Trophoblast cell (in vitro differentiated cells and primary cell): ENCODE results near the gene SLC22A23.

Experiments used
- DNase-seq, 2 donors: peaks; one replicate each; pipeline ENCODE4 v3.0.0-alpha.2; 2016
- H2AFZ ChIP-seq: 2 replicates; pipeline ENCODE4 v1.6.1; 2013; ENCODE audit warnings: low read length, moderate library complexity, mild to moderate bottlenecking; ENCODE audit not compliant: insufficient read depth, poor library complexity
- H2AK5ac ChIP-seq: 2 replicates; pipeline ENCODE4 v1.6.1; 2013; ENCODE audit warnings: mild to moderate bottlenecking, low read length
- H2BK120ac ChIP-seq: 2 replicates; pipeline ENCODE4 v1.6.1; 2013; ENCODE audit warnings: low read length, mild to moderate bottlenecking, moderate library complexity; ENCODE audit not compliant: insufficient read depth, poor library complexity
- H2BK12ac ChIP-seq: 2 replicates; pipeline ENCODE4 v1.6.1; 2013; ENCODE audit warnings: mild to moderate bottlenecking, low read length, moderate library complexity
- H2BK5ac ChIP-seq: 2 replicates; pipeline ENCODE4 v1.6.1; 2013; ENCODE audit warnings: low read length, low read depth, moderate library complexity, mild to moderate bottlenecking; ENCODE audit not compliant: poor library complexity
- H3K14ac ChIP-seq: 2 replicates; pipeline ENCODE4 v1.6.1; 2013; ENCODE audit warnings: mild to moderate bottlenecking, low read length
- H3K18ac ChIP-seq: 2 replicates; pipeline ENCODE4 v1.6.1; 2013; ENCODE audit warnings: mild to moderate bottlenecking, low read length
- H3K23ac ChIP-seq: 2 replicates; pipeline ENCODE4 v1.6.1; 2013; ENCODE audit warnings: low read length
- H3K27ac ChIP-seq: 2 replicates; pipeline ENCODE4 v1.5.1; 2013; ENCODE audit warnings: low read depth, mild to moderate bottlenecking, inconsistent platforms, low read length, moderate library complexity
- H3K27me3 ChIP-seq: 2 replicates; pipeline ENCODE4 v1.6.1; 2013; ENCODE audit warnings: inconsistent platforms, mild to moderate bottlenecking, low read length, moderate library complexity; ENCODE audit not compliant: insufficient read depth
- H3K36me3 ChIP-seq, 2 experiments: 1 replicate in 1 of 2; 2 replicates in 1 of 2; pipeline ENCODE4 v1.6.1; 2013; ENCODE audit warnings: low read length in 2 of 2, mild to moderate bottlenecking in 2 of 2, moderate library complexity in 1 of 2; ENCODE audit not compliant: insufficient read depth in 2 of 2, control insufficient read depth in 1 of 2
- H3K4ac ChIP-seq: 2 replicates; pipeline ENCODE4 v1.6.1; 2013; ENCODE audit warnings: low read depth, mild to moderate bottlenecking, low read length, moderate library complexity
- H3K4me1 ChIP-seq, 2 experiments: 1 replicate in 1 of 2; 2 replicates in 1 of 2; pipeline ENCODE4 v1.6.1; 2013; ENCODE audit warnings: low read length in 2 of 2, mild to moderate bottlenecking in 2 of 2, moderate library complexity in 1 of 2; ENCODE audit not compliant: insufficient read depth in 2 of 2, control insufficient read depth in 1 of 2
- H3K4me2 ChIP-seq: 2 replicates; pipeline ENCODE4 v1.6.1; 2013; ENCODE audit warnings: inconsistent platforms, mild to moderate bottlenecking, low read length, moderate library complexity
- H3K4me3 ChIP-seq: 2 replicates; pipeline ENCODE4 v1.5.1; 2013; ENCODE audit warnings: mild to moderate bottlenecking, low read depth, low read length, inconsistent platforms
- H3K79me1 ChIP-seq: one replicate; pipeline ENCODE4 v1.6.1; 2013; ENCODE audit warnings: low read length
- H3K79me2 ChIP-seq: 2 replicates; pipeline ENCODE4 v1.6.1; 2013; ENCODE audit warnings: low read length, mild to moderate bottlenecking; ENCODE audit not compliant: control insufficient read depth, insufficient read depth, poor library complexity
- H3K9ac ChIP-seq: 2 replicates; pipeline ENCODE4 v1.6.1; 2013; ENCODE audit warnings: mild to moderate bottlenecking, low read length
- H3K9me3 ChIP-seq: 2 replicates; pipeline ENCODE4 v1.6.1; 2013; ENCODE audit warnings: low read depth, mild to moderate bottlenecking, control low read depth, inconsistent platforms, low read length; ENCODE audit not compliant: insufficient read depth
- H4K12ac ChIP-seq: 2 replicates; pipeline ENCODE4 v1.6.1; 2013; ENCODE audit warnings: low read depth, mild to moderate bottlenecking, low read length, moderate library complexity
- H4K8ac ChIP-seq: 2 replicates; pipeline ENCODE4 v1.6.1; 2013; ENCODE audit warnings: low read depth, mild to moderate bottlenecking, low read length, moderate library complexity
- H4K91ac ChIP-seq: one replicate; pipeline ENCODE4 v1.6.1; 2013; ENCODE audit warnings: low read depth, mild to moderate bottlenecking, low read length, moderate library complexity
- WGBS: extraction: QIAGEN DNeasy Blood & Tissue Kit; methylation state at CpG from one replicate; pipeline ENCODE4 v1.1.7; 2013; ENCODE audit warnings: missing lambda C conversion rate; ENCODE audit not compliant: insufficient read length, insufficient coverage; ENCODE audit errors: extremely low coverage; 5-methylcytosine and 5-hydroxymethylcytosine counted together

Gene SLC22A23

DNA sequence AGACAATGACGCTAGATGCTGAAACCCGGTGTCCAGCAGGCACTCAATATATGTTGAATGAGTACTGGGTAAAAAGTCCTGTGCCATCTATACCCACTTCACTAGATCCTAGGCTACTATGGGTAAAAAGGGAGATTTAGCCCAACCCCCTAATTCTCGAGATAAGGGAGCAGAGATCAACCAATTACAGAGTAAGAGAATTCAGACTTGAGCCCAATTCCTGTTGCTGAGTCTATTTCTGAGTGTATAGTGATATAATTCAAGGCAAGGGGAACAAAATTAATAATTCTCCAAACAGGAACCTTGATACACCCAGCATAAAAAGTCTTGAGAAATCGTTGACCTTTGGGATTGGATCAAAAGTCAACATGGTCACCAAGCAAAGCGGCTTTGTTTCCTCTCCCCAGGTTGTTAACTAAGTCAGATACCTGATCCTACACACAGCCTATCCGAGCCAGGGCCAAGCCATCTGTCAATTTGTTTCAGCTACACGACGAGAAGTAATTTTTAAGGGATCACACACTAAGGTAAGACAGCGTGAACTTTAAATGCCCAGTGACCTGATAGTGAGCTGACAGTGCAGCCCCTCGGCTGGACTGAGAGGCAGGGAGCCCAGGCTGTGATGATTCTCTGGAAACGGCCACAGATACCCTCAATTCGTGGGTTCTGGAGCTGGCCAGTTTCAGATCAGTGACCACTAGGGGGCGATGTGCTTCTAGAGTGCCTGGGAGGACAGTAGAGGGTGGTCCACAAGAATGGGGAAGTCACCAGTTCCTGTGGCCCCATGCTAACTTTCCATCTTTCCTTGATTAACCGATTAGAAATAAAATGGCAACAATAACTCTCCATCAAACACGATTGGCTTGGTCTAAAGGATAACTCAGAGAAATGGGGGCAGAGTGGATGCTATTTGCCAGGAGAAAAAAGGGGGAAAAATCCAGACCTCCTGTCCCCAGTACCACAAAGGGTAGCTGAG is 46.2 kb downstream of the SLC22A23 start:
- no peak overlapping the region for H2AFZ ChIP-seq
- H4K91ac ChIP-seq: peak overlapping the region; percentile 12
- WGBS: no CpG with 5 or more reads among the region's 15 CpGs
- peak; percentile 52 to 80 for DNase-seq
- peak overlapping the region; percentile 9 for H3K14ac ChIP-seq
- peak overlapping the region; percentile 46 for H3K4me2 ChIP-seq
- H2BK12ac ChIP-seq: peak overlapping the region; percentile 16
- peak overlapping the region; percentile 85 for H3K27ac ChIP-seq
- no peak overlapping the region for H4K8ac ChIP-seq
- H3K4me3 ChIP-seq: no peak overlapping the region
- peak overlapping the region; percentile 38 for H2AK5ac ChIP-seq
- peaks cover 17 to 29% of the 10 kb centered on the region in 2 experiments for H3K4me1 ChIP-seq
- no peaks in the 10 kb centered on the region for H3K27me3 ChIP-seq
- H3K23ac ChIP-seq: no peak overlapping the region
- H4K12ac ChIP-seq: no peak overlapping the region
- H3K9ac ChIP-seq: no peak overlapping the region
- peaks cover 10% of the 10 kb centered on the region for H3K79me1 ChIP-seq
- H2BK120ac ChIP-seq: peak overlapping the region; percentile 55
- peaks cover 4% of the 10 kb centered on the region for H3K9me3 ChIP-seq
- no peaks in the 10 kb centered on the region for H3K79me2 ChIP-seq
- H3K36me3 ChIP-seq: peaks cover 4 to 12% of the 10 kb centered on the region in 2 experiments
- H2BK5ac ChIP-seq: peak overlapping the region; percentile 29
- H3K18ac ChIP-seq: peak overlapping the region; percentile 13
- no peak overlapping the region for H3K4ac ChIP-seq

DNA sequence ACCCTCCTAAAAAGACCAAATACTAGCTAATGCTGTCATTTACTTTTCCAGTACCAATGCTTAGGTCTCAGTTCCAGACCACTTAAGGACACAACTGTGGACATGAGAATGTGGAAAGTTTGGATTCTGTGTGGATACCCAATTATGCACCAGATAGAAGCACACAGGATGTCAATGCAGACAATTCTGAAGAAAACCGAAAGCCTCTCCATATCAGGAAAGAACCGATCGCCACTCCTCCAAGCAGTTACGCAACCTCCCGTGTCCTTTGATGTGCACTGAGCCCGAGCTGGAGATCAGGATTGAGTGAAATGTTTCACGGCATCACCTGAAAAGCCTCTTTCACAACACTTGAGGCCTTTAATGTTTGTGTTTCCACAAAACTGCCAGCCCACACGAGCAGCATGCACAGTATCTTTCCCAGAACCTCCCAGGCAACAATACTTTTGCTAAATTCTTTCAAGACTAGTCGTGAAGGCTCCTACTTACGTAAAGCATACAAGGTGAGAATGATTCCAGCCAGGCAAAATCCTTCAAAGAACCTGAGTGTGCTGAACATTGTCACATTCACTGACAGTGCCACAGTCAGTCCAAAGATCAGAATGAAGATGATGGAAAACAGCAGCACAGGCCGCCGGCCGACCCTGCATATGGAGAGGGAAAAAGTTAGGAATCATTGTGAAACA is 47.0 kb downstream of the SLC22A23 start:
- H3K14ac ChIP-seq: no peak overlapping the region
- peak; percentile 92 to 97 for DNase-seq
- H4K91ac ChIP-seq: no peak overlapping the region
- peaks cover 16 to 26% of the 10 kb centered on the region in 2 experiments for H3K4me1 ChIP-seq
- WGBS: no CpG with 5 or more reads among the region's 13 CpGs
- no peak overlapping the region for H2BK120ac ChIP-seq
- H3K36me3 ChIP-seq: peaks cover 4 to 10% of the 10 kb centered on the region in 2 experiments
- H3K9ac ChIP-seq: no peak overlapping the region
- H3K4me3 ChIP-seq: no peak overlapping the region
- no peak overlapping the region for H2AK5ac ChIP-seq
- H3K27ac ChIP-seq: peak overlapping the region; percentile 85
- H2AFZ ChIP-seq: no peak overlapping the region
- H3K27me3 ChIP-seq: no peaks in the 10 kb centered on the region
- H3K18ac ChIP-seq: no peak overlapping the region
- peak overlapping the region; percentile 46 for H3K4me2 ChIP-seq
- no peak overlapping the region for H2BK12ac ChIP-seq
- no peak overlapping the region for H3K4ac ChIP-seq
- H4K8ac ChIP-seq: no peak overlapping the region
- H3K23ac ChIP-seq: no peak overlapping the region
- no peaks in the 10 kb centered on the region for H3K79me2 ChIP-seq
- H3K79me1 ChIP-seq: peaks cover 10% of the 10 kb centered on the region
- peak overlapping the region; percentile 29 for H2BK5ac ChIP-seq
- H4K12ac ChIP-seq: no peak overlapping the region
- peaks cover 4% of the 10 kb centered on the region for H3K9me3 ChIP-seq

DNA sequence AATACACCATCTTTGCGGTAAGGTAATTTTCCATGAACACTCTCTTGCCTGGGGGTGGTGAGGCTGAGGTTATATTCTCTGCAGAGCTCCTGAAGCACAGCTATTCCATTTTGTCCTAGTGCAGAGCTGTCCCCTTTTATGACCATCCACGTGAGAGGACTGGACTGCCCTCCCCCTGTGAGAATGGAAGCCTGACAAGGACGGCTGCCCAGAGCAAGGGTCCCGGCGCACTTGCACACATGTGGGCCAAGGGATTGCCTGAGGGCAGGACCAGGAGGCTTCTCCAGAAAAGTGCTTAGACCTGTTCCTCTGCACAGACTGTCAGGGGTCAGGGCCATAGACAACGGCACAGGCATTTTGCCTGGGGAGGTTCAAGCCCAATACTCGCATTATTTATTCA is 48.2 kb downstream of the SLC22A23 start:
- DNase-seq: peak; percentile 75 to 92
- Histone ChIP-seq H3K4me1 (peaks cover 17 to 29% of the 10 kb centered on the region in 2 experiments), H3K4me2 (peak overlapping the region; percentile 5), H3K79me1 (peaks cover 14% of the 10 kb centered on the region), H4K91ac (peak overlapping the region; percentile 63), H3K4ac (no peak overlapping the region), H3K9me3 (peaks cover 4% of the 10 kb centered on the region), H2BK12ac (no peak overlapping the region), H3K4me3 (no peak overlapping the region), H3K27me3 (no peaks in the 10 kb centered on the region), H2AK5ac (no peak overlapping the region), H2BK120ac (no peak overlapping the region), H4K12ac (no peak overlapping the region), H3K14ac (no peak overlapping the region), H3K9ac (no peak overlapping the region), H3K79me2 (no peaks in the 10 kb centered on the region), H3K23ac (no peak overlapping the region), H2BK5ac (no peak overlapping the region), H3K36me3 (peaks cover 4 to 10% of the 10 kb centered on the region in 2 experiments), H2AFZ (no peak overlapping the region), H3K18ac (no peak overlapping the region), H4K8ac (no peak overlapping the region), H3K27ac (peak overlapping the region; percentile 29)
- WGBS: no CpG with 5 or more reads among the region's 7 CpGs

DNA sequence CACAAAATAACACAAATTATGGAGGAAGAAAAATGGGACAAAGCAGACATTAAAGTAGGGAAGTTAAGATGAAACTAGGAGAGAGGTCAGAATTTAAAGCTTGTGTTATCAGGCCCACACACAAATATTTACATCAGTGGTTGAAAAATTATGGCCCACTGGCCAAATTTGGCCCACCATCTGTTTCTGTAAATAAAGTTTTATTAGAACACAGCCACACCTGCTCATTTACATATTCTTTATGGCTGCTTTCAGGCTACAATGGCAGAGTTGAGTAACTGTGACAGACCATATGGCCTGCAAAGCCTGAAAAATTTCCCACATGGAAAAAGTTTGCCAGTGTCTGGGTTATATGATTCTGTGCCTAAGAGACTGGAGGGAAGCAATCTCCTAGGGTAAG is 49.0 kb downstream of the SLC22A23 start:
- H2BK12ac ChIP-seq: no peak overlapping the region
- H3K4me3 ChIP-seq: no peak overlapping the region
- H3K14ac ChIP-seq: no peak overlapping the region
- peaks cover 0 to 10% of the 10 kb centered on the region in 2 experiments for H3K36me3 ChIP-seq
- H4K12ac ChIP-seq: no peak overlapping the region
- H4K8ac ChIP-seq: no peak overlapping the region
- H2BK5ac ChIP-seq: no peak overlapping the region
- DNase-seq: no peak
- no peak overlapping the region for H3K23ac ChIP-seq
- H2AFZ ChIP-seq: no peak overlapping the region
- no peaks in the 10 kb centered on the region for H3K79me2 ChIP-seq
- no peak overlapping the region for H4K91ac ChIP-seq
- H3K27me3 ChIP-seq: no peaks in the 10 kb centered on the region
- no peak overlapping the region for H2BK120ac ChIP-seq
- H3K4me2 ChIP-seq: no peak overlapping the region
- H3K18ac ChIP-seq: no peak overlapping the region
- H3K4ac ChIP-seq: peak overlapping the region; percentile 37
- H3K79me1 ChIP-seq: peaks cover 14% of the 10 kb centered on the region
- no peaks in the 10 kb centered on the region for H3K9me3 ChIP-seq
- no peak overlapping the region for H3K9ac ChIP-seq
- H2AK5ac ChIP-seq: no peak overlapping the region
- peaks cover 17 to 33% of the 10 kb centered on the region in 2 experiments for H3K4me1 ChIP-seq
- H3K27ac ChIP-seq: no peak overlapping the region
